ENCODE measurements around the gene SLC8A1. TPM values are rescaled to one million over a fixed set of nuclear protein-coding genes. Genes with fewer than 3 reads are reported as not detected.

SLC8A1 gene
- total RNA-seq, 1 donor from 2014 or later, result 6.0 TPM

DNA sequence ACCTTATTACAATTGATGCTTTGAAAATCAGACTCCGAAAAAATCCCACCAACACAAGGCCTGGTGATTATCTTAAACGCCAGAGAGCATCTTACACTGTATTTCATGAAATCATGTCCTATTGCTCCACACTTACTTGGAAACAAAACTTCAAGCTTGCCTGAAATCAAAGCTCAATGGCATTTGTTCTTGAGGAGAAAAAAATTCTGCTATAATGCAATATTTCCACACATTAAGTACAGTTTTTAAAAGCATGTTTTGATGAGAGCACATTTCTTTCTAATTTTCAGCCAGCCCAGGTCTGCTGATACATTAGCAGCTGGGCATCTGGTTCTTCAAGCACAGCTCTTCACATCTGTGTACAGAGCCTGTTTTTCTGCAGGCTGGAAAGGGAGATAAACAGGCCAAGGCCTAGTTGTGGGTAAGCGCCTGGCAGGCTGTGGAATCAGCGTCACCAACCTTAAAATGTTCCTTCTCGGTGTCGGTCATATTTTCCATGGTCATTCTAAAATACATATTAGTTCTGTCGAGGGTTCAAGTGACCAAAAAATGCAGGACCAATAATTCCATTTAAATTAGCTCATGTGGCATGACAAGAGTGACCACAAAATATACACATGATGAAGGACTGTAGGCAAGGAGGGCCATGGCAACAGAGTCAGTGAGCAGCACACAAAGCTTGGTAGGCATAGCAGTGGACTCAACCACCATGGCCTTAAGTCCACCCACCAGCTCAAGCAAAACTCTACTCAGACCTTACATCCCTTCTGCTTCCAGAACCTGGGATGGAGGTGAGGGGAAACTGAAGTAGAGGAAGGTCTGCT lies 20.9 kb downstream of the SLC8A1 start:
- DNase-seq (ENCODE audit: low spot score) (no peak), ATAC-seq (no peak)

DNA sequence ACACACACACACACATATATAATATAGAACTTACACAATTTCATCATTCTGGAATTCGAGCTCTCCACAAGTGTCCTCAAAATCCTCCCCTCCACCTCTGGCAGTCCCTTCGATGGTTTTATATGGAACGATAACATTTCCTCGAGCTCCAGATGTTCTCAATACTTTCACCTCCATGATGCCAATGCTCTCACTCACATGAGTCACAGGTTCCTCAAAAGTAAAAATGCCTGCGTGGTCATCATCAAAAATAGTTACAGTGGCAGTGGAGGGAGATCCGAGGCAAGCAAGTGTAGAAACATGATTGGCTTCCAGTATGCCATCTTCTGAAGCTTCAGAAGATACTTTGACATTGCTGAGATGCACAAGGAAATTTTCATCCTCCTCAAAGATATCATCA lies 23.5 kb downstream of the SLC8A1 start:
- no peak for ATAC-seq
- no peak for DNase-seq (ENCODE audit: low spot score)

DNA sequence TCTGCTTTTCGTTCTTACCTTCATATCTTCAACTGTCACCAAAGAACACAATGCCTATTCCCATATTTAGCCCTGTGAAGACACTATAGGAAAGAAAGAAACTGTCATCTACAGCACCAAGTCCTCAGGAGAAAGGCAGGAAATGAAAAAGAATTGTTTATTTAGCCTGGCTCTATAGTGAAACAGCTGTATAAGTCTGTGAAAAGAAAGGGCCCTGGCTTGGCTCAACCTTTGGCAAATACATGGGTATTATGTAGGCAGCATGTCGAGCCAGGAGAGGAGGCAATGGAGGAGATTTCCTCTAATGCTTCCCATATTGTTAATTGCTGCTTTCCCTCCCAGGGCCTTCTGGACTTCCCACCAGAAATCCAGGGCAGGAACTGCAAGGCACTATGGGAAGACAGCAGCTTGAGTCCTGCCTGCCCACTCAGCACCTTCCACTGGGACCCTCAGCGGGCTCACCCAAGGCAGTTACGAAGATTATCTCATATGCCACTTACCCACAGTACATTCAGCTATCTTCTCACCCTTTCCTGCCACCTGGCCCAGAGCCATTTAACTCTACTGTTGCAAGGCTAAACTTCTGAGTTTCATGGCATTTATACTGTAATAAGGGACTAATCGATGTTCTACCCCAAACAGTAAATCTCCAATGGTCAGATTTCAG lies 30.1 kb downstream of the SLC8A1 start:
- DNase-seq (ENCODE audit: low spot score), result no peak
- no peak for ATAC-seq

DNA sequence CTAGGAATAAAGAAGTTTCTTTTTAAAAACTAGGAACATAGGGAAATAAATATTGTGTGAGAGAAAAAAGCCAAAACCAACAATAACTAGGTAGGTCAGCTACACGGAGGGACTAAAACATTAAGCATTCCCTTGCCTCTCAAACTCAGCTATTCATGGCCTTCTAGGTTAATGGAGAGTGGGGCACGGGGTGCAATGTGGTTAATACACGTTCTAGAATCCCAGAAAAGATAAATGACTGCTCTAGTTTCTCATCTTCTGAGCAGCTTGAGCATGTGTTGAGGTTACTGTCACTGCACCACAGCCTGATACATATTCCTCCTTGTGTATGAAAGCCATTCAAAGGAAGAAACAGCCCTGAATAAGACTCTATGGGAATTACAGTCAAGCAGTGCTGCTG lies 31.4 kb downstream of the SLC8A1 start:
- DNase-seq (ENCODE audit: low spot score) (no peak), ATAC-seq (no peak)

DNA sequence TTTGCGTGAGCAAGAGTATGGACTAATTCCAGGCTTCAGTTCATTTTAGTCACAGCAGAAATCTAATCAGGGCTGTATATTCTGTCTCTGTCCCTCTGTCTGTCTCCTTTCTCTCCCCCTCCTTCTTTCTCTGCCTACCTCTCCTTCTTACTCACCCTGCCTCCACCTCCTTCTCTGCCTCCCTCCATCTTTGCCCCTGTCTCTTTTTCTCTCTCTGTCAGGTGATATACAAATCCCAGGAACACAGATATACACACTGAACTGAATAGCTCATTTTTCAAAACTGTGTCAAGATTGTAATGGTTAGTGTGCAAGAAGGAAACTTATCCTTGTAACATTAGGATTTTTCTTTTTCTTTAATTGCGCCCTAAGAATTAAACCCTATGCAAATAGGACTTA lies 32.5 kb downstream of the SLC8A1 start:
- ATAC-seq (no peak), DNase-seq (ENCODE audit: low spot score) (no peak)

DNA sequence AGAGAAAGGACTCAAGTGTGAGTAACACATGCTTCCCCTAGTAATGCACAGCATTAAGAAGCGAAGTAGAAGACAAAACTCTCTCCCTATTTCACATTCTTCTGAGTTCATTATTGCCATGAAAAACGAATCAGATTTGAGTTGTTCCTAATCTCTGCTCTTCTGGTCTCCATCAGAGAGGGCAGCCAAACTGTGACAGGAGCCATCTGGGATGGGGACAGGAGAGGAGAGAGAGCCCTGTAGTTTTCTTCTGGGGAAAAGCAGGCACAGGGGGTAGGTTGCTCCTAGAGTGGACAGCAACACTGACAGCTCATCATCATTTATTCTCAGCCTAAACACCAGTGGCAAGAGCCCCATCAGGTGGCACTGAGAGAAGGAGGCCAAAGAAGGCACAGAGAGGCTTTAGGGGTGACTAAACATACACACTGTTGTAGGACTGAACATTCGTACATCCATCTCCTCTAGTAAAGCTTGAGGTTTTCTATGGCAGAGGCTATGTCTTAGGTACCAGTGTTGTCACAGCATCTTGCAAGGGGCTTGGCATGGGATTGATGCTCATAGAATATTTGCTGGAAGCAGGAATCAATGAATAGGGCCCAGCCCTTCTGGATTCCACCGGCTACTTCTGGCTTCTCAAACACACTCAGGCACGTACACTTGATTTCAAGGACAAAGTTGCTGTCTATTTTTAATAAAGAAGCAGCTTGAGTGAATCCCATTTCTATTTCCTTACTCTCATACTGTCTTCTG lies 33.1 kb downstream of the SLC8A1 start:
- ATAC-seq (no peak), DNase-seq (ENCODE audit: low spot score) (no peak)

DNA sequence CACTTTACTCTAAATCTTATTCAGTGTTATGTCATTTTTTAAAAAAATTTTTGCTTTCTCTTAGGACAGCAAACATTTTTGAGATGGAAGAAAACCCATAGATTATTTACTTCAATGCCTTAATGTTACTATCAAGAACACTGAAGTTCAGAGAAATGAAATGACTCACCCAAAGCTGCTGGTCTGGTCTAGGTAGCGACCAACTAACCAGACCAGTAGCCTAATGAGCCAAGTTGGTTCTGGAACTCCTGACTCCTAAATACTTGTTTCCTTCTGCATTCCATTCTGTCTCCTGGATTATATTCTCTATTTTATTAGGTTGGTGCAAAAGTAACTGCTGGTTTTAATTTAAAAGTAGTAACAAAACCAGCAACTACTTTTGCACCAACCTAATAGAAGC lies 35.4 kb downstream of the SLC8A1 start:
- DNase-seq (ENCODE audit: low spot score) (no peak), ATAC-seq (no peak)

DNA sequence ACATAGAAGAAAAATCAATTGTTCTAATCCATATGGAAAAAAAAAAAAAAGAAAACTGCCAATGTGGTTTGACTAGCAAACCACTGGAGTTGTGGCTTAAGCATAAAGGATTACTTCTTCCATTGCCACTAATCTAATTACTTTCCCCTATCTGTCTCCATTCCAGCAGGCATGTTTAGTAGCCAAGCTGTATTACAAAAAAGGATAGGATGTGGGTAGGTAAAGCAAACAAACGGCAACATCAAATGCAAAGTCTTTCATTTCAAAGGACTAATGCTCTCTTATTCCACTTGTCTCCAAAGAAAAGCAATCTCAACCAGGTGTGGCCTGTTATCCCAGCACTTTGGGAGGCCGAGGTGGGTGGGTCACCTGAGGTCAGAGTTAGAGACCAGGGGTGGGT lies 36.5 kb downstream of the SLC8A1 start:
- DNase-seq (ENCODE audit: low spot score) (no peak), ATAC-seq (no peak)

DNA sequence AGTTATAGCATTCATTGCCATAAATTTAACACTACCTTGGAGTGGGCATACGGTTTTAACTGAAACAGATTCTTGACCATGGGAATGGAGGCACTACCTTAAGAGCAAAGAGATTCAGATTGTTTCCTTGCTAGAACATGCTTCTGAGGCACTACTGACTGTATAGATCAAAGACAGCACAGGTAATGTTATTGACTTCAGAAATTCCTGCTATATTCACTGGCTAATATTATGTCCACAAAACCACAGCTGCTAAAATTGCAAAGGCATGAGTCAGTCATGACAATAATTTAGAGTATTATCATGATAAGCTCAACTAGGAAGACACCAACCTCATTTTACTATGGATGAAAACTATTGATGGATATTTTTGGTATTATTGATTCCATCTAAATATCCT lies 39.4 kb downstream of the SLC8A1 start:
- ATAC-seq, result no peak
- DNase-seq (ENCODE audit: low spot score), result no peak

DNA sequence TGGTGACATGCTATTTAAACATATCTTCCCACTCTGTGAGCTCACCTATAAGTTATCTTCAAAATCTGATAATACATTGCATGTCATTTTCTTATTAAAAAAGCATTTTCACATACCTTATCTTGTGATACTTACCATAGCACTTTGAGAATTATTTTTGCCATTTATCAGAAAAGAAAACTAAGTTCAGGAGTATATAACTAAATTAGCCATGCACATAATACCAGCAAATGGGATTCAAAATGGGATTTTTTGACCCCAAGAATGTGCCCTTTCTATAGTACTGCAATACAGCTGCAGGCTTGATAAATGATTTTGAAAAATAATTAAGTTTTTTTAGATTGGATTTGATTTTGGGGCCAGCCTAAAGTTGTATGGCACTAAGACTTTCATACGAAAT lies 41.2 kb downstream of the SLC8A1 start:
- DNase-seq (ENCODE audit: low spot score), result no peak
- ATAC-seq, result no peak

DNA sequence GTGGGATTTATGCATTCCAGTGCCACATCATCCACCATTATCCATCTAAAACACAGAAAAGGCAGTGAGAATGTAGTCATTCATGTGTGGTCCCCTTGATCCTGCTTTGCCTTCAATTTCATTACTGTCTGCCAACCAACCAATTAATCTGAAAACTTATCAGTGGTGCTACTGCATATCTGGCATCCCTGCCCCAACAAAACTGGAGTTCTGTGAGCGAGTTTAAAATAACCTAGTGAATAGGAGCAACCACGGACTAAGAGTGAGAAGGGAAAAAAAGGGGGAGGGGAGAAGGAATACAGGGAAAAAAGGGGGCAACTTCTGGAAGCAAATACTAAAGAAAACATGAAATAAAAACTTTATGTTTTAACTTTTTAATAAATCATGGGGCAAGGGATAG lies 42.2 kb downstream of the SLC8A1 start:
- ATAC-seq, result no peak
- no peak for DNase-seq (ENCODE audit: low spot score)

DNA sequence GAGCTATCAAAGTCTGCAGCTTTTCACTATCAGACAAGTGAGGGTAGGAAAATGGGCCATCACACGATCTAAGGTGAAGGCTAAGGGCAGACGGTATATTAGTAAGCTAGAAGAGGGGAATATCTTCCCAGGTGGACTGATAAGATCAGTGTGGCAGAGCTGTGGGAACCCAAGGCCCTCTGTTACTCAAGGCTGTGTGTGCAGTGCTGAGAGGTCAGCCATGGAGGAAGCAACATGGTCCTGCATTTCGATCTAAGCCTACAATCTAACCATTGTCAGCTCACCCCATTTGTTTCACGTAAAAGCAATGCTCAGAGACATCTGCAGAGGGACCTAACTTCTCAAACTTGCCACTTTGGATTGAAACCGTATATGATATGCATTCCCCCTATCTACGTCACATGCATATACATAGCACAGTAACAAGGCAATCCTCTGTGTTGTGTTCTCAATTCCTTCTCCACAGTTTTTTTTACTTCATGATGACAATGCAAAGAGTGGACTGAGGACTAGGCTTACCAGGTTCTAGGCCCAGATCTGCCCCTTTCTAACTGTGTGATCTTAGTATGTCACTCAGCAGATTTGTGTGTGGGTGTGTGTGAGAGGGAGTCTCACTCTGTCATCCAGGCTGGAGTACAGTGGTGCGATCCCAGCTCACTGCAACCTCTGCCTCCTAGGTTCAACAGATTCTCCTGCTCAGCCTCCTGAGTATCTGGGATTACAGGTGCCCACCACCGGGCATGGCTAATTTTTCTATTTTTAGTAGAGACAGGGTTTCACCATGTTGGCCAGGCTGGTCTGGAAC lies 45.2 kb downstream of the SLC8A1 start:
- DNase-seq (ENCODE audit: low spot score) (no peak), ATAC-seq (no peak)

DNA sequence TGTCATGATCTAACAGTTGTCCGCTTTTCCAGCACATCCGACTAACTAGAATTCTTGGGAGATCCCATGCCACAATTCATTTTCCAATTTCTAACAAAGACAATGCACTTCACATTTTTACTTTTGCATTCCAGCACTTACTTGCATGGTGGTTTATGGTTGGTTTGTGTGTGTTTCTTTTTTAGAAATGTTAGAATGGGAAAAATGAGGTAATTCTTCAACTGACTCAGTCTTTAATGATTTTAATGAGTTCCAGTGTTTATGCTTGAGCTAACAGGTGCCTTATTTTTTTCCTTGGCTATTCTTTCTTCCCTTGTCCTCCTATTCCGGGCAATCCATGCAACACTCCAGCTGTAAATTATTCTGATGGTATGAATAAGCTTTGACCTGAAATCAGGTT lies 46.4 kb downstream of the SLC8A1 start:
- ATAC-seq (no peak), DNase-seq (ENCODE audit: low spot score) (no peak)

DNA sequence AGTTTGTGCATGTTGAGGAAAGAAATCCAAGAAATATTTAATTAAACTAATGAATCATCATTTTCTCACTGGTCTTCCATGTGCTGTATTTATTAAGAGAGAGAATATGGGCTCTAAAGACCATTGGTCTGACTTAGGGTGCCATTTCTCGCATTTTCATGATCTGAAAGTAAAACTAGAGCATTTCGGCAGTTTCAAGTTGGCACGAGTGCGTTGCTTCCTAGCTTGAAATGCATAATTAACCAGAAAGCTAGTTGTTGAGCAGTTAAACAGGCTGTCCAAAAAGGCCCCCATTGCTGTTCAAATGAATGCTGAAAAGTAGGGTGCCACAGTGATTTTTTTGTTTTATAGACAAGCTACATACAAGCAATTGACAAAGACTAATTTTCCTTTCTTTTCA lies 47.4 kb downstream of the SLC8A1 start:
- DNase-seq (ENCODE audit: low spot score) (no peak), ATAC-seq (no peak)

DNA sequence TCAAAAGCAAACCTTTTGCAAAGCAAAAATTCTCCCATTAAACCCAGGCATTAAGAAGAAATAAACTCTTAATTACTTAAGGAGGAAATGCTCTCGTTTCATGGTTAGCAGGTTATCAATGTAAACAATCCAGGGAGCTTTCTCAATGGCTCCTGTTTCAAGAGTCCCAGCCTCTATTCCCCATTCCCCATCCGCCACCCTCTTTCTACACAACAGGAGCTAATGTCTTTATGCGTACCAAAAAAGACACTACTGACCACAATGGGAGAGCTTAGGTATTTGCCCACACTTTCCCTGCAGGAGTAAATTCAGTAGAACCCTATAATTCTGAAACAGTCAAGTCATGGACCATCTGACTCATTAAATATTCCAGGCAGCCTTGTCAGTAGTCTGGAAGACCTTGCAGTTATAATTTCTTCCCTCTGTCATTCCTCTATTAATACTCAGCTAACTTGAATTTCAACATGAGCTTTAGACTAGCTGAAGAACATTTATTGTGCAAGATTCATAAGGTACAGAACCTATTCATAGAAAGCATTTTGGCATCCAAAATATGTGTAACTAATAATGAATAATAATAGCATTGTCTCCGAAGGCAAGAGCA lies 48.6 kb downstream of the SLC8A1 start:
- ATAC-seq, result no peak
- no peak for DNase-seq (ENCODE audit: low spot score)

DNA sequence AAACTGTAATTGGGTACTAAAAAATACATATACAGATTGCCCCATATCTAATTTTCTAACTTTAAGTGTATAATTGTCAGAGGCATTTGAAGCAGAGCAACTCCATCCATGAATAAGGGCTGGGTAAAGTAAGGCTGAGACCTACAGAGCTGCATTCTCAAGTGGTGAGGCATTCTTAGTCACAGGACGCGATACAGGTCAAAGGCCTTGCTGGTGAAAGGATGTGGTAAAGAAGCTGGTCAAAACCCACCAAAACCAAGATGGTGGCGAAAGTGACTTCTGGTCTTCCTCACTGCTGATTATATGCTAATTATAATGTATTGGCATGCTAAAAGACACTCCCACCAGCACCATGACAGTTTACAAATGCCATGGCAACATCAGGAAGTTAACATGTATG lies 50.0 kb downstream of the SLC8A1 start:
- no peak for DNase-seq (ENCODE audit: low spot score)
- ATAC-seq, result no peak

DNA sequence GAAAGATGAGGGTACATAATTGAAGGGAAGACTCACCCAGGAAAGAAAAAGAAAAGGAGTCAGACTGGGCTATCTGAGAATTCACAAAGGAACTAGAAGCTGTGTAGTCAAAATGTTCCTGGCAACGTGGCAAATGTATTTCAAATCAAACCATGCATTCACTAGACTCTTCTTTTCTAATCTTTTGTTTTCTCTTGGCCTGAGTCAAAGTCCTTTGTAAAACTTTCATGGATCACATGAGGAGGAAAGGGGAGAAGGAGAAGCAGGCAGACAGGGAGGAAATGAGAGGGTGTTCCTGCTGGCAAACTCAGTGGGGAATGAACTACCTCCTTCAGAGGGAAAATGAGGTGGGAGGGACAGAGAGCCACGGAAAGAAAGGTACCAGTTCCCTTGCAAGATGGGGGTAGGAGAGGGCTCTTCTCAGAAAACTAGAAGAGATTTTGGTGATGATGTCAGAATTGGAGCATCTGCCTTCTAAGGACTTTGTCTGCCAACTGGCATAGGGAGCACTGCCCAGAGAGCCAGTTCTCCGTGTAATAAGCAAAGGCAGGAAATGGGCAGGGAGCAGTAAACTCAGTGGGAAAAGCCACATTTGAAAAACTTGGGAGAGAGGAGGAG lies 51.4 kb downstream of the SLC8A1 start:
- DNase-seq (ENCODE audit: low spot score), result no peak
- no peak for ATAC-seq

DNA sequence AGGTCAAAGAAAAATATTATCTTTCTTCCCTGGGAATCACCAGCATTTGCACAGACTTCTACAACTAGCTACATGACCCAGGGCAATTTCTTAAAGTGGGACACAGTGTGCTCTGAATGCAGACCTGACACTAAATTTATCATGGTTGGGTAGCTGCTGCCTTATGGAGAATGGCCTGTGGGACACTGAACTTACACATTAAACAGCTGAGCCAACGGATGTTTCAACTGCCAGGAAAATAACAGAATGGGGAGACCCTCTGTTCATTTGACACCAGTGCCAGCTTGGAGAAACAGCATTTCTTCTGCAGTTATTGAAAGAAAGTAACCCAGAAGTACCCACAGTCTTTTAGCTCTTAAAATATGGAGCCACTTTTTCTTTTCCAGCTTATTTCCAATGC lies 54.1 kb downstream of the SLC8A1 start:
- ATAC-seq (no peak), DNase-seq (ENCODE audit: low spot score) (no peak)

DNA sequence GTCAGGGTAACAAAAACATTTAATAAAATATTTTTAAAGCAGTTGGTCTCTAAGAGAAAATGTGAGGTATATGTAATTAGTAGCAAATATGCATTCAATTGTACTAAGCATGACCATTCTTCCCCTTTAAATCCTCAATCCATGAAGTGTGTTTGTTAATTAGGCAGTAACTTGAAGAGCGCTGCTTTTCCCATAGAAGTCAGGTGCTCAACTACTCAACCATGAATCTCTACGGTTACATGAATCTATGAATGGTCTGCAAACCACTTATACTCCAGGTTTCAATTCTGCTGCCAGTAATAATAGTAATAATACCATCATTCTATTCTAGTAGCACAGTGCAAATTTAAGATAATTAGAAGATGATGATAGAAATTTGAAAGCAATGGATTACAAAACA lies 55.8 kb downstream of the SLC8A1 start:
- DNase-seq (ENCODE audit: low spot score) (no peak), ATAC-seq (no peak)
